ENCODE data around the gene SLC39A11.

DNA sequence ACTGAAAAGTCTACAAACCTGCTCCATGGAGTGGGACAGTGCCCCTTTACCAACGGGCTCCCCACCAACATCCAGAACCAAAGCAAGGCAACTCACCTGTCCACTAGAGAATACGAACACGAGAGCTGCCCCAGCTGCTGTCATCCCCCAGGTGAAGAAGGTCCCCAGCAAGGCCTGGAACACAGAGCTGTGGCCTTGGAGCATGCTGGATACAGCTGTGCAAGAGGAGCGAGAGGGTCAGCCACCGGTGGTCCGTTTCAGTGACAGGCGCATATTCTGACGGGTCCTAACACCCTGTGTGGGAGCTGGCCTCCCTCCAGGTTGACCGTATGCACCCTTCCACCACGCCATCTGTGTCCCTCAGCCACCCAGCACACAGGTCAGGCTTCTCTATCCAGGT, 3.9 kb downstream of the SLC39A11 start:
- TF ChIP-seq, protein P1, sequence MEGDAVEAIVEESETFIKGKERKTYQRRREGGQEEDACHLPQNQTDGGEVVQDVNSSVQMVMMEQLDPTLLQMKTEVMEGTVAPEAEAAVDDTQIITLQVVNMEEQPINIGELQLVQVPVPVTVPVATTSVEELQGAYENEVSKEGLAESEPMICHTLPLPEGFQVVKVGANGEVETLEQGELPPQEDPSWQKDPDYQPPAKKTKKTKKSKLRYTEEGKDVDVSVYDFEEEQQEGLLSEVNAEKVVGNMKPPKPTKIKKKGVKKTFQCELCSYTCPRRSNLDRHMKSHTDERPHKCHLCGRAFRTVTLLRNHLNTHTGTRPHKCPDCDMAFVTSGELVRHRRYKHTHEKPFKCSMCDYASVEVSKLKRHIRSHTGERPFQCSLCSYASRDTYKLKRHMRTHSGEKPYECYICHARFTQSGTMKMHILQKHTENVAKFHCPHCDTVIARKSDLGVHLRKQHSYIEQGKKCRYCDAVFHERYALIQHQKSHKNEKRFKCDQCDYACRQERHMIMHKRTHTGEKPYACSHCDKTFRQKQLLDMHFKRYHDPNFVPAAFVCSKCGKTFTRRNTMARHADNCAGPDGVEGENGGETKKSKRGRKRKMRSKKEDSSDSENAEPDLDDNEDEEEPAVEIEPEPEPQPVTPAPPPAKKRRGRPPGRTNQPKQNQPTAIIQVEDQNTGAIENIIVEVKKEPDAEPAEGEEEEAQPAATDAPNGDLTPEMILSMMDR (IDR thresholded peaks at IDR 0.05) = no peak
- TF ChIP-seq POLR2A (IDR thresholded peaks at IDR 0.05) = no peak

All from testis (tissue), 2 donors.